DND-41 (cell line): ENCODE data around the gene P3H1.

ENCODE experiments used
- ATAC-seq: fragments of 200-7000 bp; cut with Tn5 transposase; 3 replicates; pipeline ENCODE4 v1.9.1; 2021; ENCODE audit warnings: low read depth; ENCODE audit not compliant: insufficient read depth
- DNase-seq: peaks from one replicate; pipeline ENCODE4 v3.0.0-alpha.2; 2020
- H2AFZ ChIP-seq: 2 replicates; pipeline ENCODE4 v1.6.0; 2012; ENCODE audit warnings: low read depth, low read length
- H3K27ac ChIP-seq: 2 replicates; pipeline ENCODE4 v1.5.1; 2012; ENCODE audit warnings: low read length, inconsistent platforms
- H3K27me3 ChIP-seq: fragments of 200-600 bp; sonication (generic); 2 replicates; pipeline ENCODE4 v1.6.0; 2012; ENCODE audit warnings: low read length, mild to moderate bottlenecking, inconsistent platforms; ENCODE audit not compliant: insufficient read depth, poor library complexity
- H3K36me3 ChIP-seq: 2 replicates; pipeline ENCODE4 v1.5.1; 2012; ENCODE audit warnings: low read length, inconsistent platforms; ENCODE audit not compliant: insufficient read depth
- H3K4me1 ChIP-seq: 2 replicates; pipeline ENCODE4 v1.5.1; 2012; ENCODE audit warnings: mild to moderate bottlenecking, low read length; ENCODE audit not compliant: insufficient read depth
- H3K4me2 ChIP-seq: 2 replicates; pipeline ENCODE4 v1.6.0; 2012; ENCODE audit warnings: mild to moderate bottlenecking, moderate library complexity, low read length, inconsistent platforms; ENCODE audit not compliant: insufficient read depth
- H3K4me3 ChIP-seq, 2 experiments: fragments of 200-600 bp in 1 of 2; shearing (Covaris generic) in 1 of 2; 2 replicates each; pipeline ENCODE4 v1.5.1; 2012 to 2016; ENCODE audit warnings: inconsistent platforms in 2 of 2, low read length in 2 of 2, mild to moderate bottlenecking in 2 of 2, low read depth in 1 of 2, moderate library complexity in 1 of 2
- H3K79me2 ChIP-seq: 2 replicates; pipeline ENCODE4 v1.6.0; 2012; ENCODE audit warnings: low read length, inconsistent platforms; ENCODE audit not compliant: insufficient read depth
- H3K9ac ChIP-seq: 2 replicates; pipeline ENCODE4 v1.6.0; 2012; ENCODE audit warnings: low read depth, mild to moderate bottlenecking, inconsistent platforms, low read length, moderate library complexity
- H3K9me3 ChIP-seq: 2 replicates; pipeline ENCODE4 v1.5.1; 2012; ENCODE audit warnings: low read length, moderate library complexity, mild to moderate bottlenecking, inconsistent platforms; ENCODE audit not compliant: insufficient read depth, severe bottlenecking
- H4K20me1 ChIP-seq: 2 replicates; pipeline ENCODE4 v1.6.0; 2012; ENCODE audit warnings: low read length; ENCODE audit not compliant: insufficient read depth
- CTCF ChIP-seq: IDR thresholded peaks from 2 replicates; pipeline ENCODE4 v1.5.1; 2012; ENCODE audit warnings: borderline replicate concordance, low read length, moderate library complexity, mild to moderate bottlenecking; ENCODE audit not compliant: poor library complexity, severe bottlenecking; ENCODE audit errors: extremely low read depth
- EZH2 ChIP-seq: IDR thresholded peaks from 3 replicates; pipeline ENCODE4 v1.6.1; 2012; ENCODE audit warnings: borderline replicate concordance, low read depth, mild to moderate bottlenecking, moderate library complexity, low read length, inconsistent platforms; ENCODE audit not compliant: severe bottlenecking

Gene P3H1

GRCh38 chr1:42801832-42802473 is 35.1 kb upstream of the P3H1 start:
- Histone ChIP-seq H2AFZ (no peak overlapping the region), H3K27ac (no peak overlapping the region), H3K4me3 (no peak overlapping the region), H3K9me3 (no peaks in the 10 kb centered on the region), H3K4me1 (no peaks in the 10 kb centered on the region), H3K9ac (no peak overlapping the region), H3K27me3 (no peaks in the 10 kb centered on the region), H3K36me3 (peaks cover 12% of the 10 kb centered on the region), H3K79me2 (no peaks in the 10 kb centered on the region), H4K20me1 (no peaks in the 10 kb centered on the region), H3K4me2 (no peak overlapping the region)
- TF ChIP-seq CTCF (no peak), EZH2 (no peak)
- DNase-seq = no peak
- ATAC-seq = no peak

- no peak for ATAC-seq
- H2AFZ ChIP-seq = no peak overlapping the region
- no peak overlapping the region for H3K4me2 ChIP-seq
- no peaks in the 10 kb centered on the region for H3K4me1 ChIP-seq
- no peaks in the 10 kb centered on the region for H3K27me3 ChIP-seq
- no peak overlapping the region for H3K27ac ChIP-seq
- H3K4me3 ChIP-seq = no peak overlapping the region
- DNase-seq = no peak
- no peak for TF ChIP-seq CTCF
- TF ChIP-seq EZH2 = no peak
- H3K9ac ChIP-seq = no peak overlapping the region
- H4K20me1 ChIP-seq = no peaks in the 10 kb centered on the region
- H3K9me3 ChIP-seq = no peaks in the 10 kb centered on the region
- H3K36me3 ChIP-seq = no peaks in the 10 kb centered on the region
- no peaks in the 10 kb centered on the region for H3K79me2 ChIP-seq
Measured at GRCh38 chr1:42797979-42798378, 31.2 kb upstream of the P3H1 start.

GRCh38 chr1:42797414-42797813 is 30.6 kb upstream of the P3H1 start:
- TF ChIP-seq CTCF = no peak
- no peak for TF ChIP-seq EZH2
- H3K27ac ChIP-seq = no peak overlapping the region
- no peaks in the 10 kb centered on the region for H3K9me3 ChIP-seq
- H3K4me3 ChIP-seq = no peak overlapping the region
- no peaks in the 10 kb centered on the region for H3K79me2 ChIP-seq
- no peak overlapping the region for H3K9ac ChIP-seq
- no peak overlapping the region for H2AFZ ChIP-seq
- H3K4me1 ChIP-seq = no peaks in the 10 kb centered on the region
- no peaks in the 10 kb centered on the region for H3K27me3 ChIP-seq
- ATAC-seq = no peak
- H3K36me3 ChIP-seq = no peaks in the 10 kb centered on the region
- H4K20me1 ChIP-seq = no peaks in the 10 kb centered on the region
- H3K4me2 ChIP-seq = no peak overlapping the region
- no peak for DNase-seq
